HT-29 (cell line): ENCODE data around the gene GPHN. TPM values are rescaled to one million over a fixed set of nuclear protein-coding genes. Genes with fewer than 3 reads are reported as not detected.

Source experiments
- DNase-seq: peaks from one replicate; pipeline ENCODE4 v3.0.0-alpha.2; 2015; ENCODE audit warnings: low spot score
- total RNA-seq: library from RNA; depleted of rRNA; stranded (reverse); fragments of >200 nt; shearing (Covaris generic); gene quantifications from 2 replicates; pipeline ENCODE4 v1.2.3, GENCODE V29; 2014; rRNA removed

Gene GPHN
- total RNA-seq, 1 experiment from 2014 or later, result 13.5 TPM

GRCh38 chr14:67221248-67221981 is 713.5 kb downstream of the GPHN start:
- DNase-seq, result peak; percentile 21

GRCh38 chr14:67221982-67222328 is 714.0 kb downstream of the GPHN start:
- no peak for DNase-seq

- DNase-seq, result no peak
Measured at GRCh38 chr14:67225523-67225922, 717.6 kb downstream of the GPHN start.

GRCh38 chr14:67228325-67228984 is 720.5 kb downstream of the GPHN start:
- no peak for DNase-seq

Other genes starting within 250 kb of the GPHN start
- not detected in 2 replicates for gene CCDC196, start 21.8 kb upstream of the GPHN start, total RNA-seq